MCF 10A (cell line): ENCODE measurements around the gene C3orf80. TPM values are rescaled to one million over a fixed set of nuclear protein-coding genes. Genes with fewer than 3 reads are reported as not detected.

Source experiments
- BruUV-seq: library from RNA; stranded (reverse); fragments of 400-500 nt; replicated peaks from 2 replicates; lab custom pipeline; 2021; lab: Mats Ljungman, UMichigan
- CTCF ChIA-PET: fragments of 300-600 bp; sonication (Branson Sonifier 250); formaldehyde crosslinking; extraction: SDS; loops from one replicate; lab custom pipeline; 2021; ENCODE audit warnings: antibody characterized with exemption, inconsistent platforms; lab: Yijun Ruan, JAX
- POLR2A ChIA-PET: fragments of 300-600, 350-650 bp; sonication (Branson Sonifier 250); formaldehyde crosslinking; extraction: SDS; loops from one replicate; lab custom pipeline; 2020; ENCODE audit warnings: antibody characterized with exemption, inconsistent platforms; lab: Yijun Ruan, JAX
- DNase-seq: peaks from one replicate; pipeline ENCODE4 v3.0.0-alpha.2; 2018; ENCODE audit not compliant: unreplicated experiment
- H3K27ac Mint-ChIP-seq: one replicate; pipeline ENCODE4 v1.8.0; 2022; ENCODE audit warnings: mild to moderate bottlenecking, low read depth, mixed read lengths; ENCODE audit not compliant: unreplicated experiment
- H3K27me3 Mint-ChIP-seq: one replicate; pipeline ENCODE4 v1.8.0; 2022; ENCODE audit warnings: mixed read lengths; ENCODE audit not compliant: insufficient read depth, unreplicated experiment
- H3K36me3 Mint-ChIP-seq: one replicate; pipeline ENCODE4 v1.8.0; 2022; ENCODE audit warnings: mild to moderate bottlenecking, moderate library complexity, mixed read lengths; ENCODE audit not compliant: insufficient read depth, unreplicated experiment
- H3K4me1 Mint-ChIP-seq: one replicate; pipeline ENCODE4 v1.8.0; 2022; ENCODE audit warnings: mixed read lengths; ENCODE audit not compliant: insufficient read depth, unreplicated experiment
- H3K4me3 Mint-ChIP-seq: one replicate; pipeline ENCODE4 v1.8.0; 2022; ENCODE audit warnings: mild to moderate bottlenecking, moderate library complexity, mixed read lengths; ENCODE audit not compliant: unreplicated experiment
- H3K9me3 Mint-ChIP-seq: one replicate; pipeline ENCODE4 v1.8.0; 2022; ENCODE audit warnings: mixed read lengths; ENCODE audit not compliant: unreplicated experiment
- CTCF ChIP-seq: fragments of 200-600 bp; IDR thresholded peaks from one replicate; pipeline ENCODE4 v1.8.0; 2022; ENCODE audit warnings: antibody characterized with exemption, mild to moderate bottlenecking; ENCODE audit not compliant: unreplicated experiment
- intact Hi-C: fragments of 100-400 bp; cut with micrococcal nuclease; formaldehyde crosslinking; loops from 2 replicates; pipeline ENCODE4 v1.14.1; 2022
- total RNA-seq: library from RNA; stranded (reverse); gene quantifications from 2 replicates; pipeline ENCODE4 v1.2.3, GENCODE V29; 2022

C3orf80 gene
- total RNA-seq, 1 experiment from 2014 or later, result 0.28 TPM

GRCh38 chr3:160220038-160220437 lies 5.2 kb upstream of the C3orf80 start:
- POLR2A ChIA-PET, result interaction anchor here (1.6 kb wide), 1 partner anchor 10 kb away, joined by 5 read pairs; no protein-coding TSS in a partner anchor
- BruUV-seq, result no TSS peak
- Mint-ChIP-seq H3K9me3 (no peaks in the 10 kb centered on the region), H3K27ac (no peak overlapping the region), H3K4me3 (no peak overlapping the region), H3K4me1 (no peaks in the 10 kb centered on the region), H3K27me3 (no peaks in the 10 kb centered on the region), H3K36me3 (no peaks in the 10 kb centered on the region)
- TF ChIP-seq CTCF, result no peak
- intact Hi-C loops, result loop anchor here (10.0 kb wide), 1 partner anchor 195 kb away; no protein-coding TSS in a partner anchor
- CTCF ChIA-PET, result interaction anchor here (0.8 kb wide), 1 partner anchor 56 kb away, joined by 3 read pairs; no protein-coding TSS in a partner anchor
- DNase-seq, result no peak

- H3K9me3 Mint-ChIP-seq, result no peaks in the 10 kb centered on the region
- intact Hi-C loops, result loop anchor here (10.0 kb wide), 1 partner anchor 194 kb away; no protein-coding TSS in a partner anchor
- no peaks in the 10 kb centered on the region for H3K4me1 Mint-ChIP-seq
- TF ChIP-seq CTCF, result no peak
- no peaks in the 10 kb centered on the region for H3K36me3 Mint-ChIP-seq
- POLR2A ChIA-PET, result interaction anchor here (1.6 kb wide), 1 partner anchor 11 kb away, joined by 5 read pairs; no protein-coding TSS in a partner anchor
- no peaks in the 10 kb centered on the region for H3K27me3 Mint-ChIP-seq
- no peak overlapping the region for H3K27ac Mint-ChIP-seq
- H3K4me3 Mint-ChIP-seq, result no peak overlapping the region
- CTCF ChIA-PET, result interaction anchor here (0.7 to 3.7 kb wide), 3 partner anchors 18 to 57 kb away, joined by 3 to 14 read pairs (median 5); no protein-coding TSS in a partner anchor
- no peak for DNase-seq
- BruUV-seq, result no TSS peak
Measured at GRCh38 chr3:160221019-160221418, 4.2 kb upstream of the C3orf80 start.

- Mint-ChIP-seq H3K27me3 (no peaks in the 10 kb centered on the region), H3K4me3 (no peak overlapping the region), H3K4me1 (no peaks in the 10 kb centered on the region), H3K9me3 (no peaks in the 10 kb centered on the region), H3K27ac (no peak overlapping the region), H3K36me3 (no peaks in the 10 kb centered on the region)
- BruUV-seq, result no TSS peak
- ChIA-PET CTCF (interaction anchor here (1.8 to 3.7 kb wide), 4 partner anchors 8 to 192 kb away, joined by 6 to 14 read pairs (median 10); no protein-coding TSS in a partner anchor), POLR2A (no interaction called here)
- no peak for DNase-seq
- TF ChIP-seq CTCF, result no peak
- intact Hi-C loops, result loop anchor here (2.0 to 10.0 kb wide), 2 partner anchors 119 to 191 kb away; no protein-coding TSS in a partner anchor
Measured at GRCh38 chr3:160224256-160224655, 966 bp upstream of the C3orf80 start.

GRCh38 chr3:160224811-160225175 lies 429 bp upstream of the C3orf80 start:
- Mint-ChIP-seq H3K27ac (no peak overlapping the region), H3K9me3 (no peaks in the 10 kb centered on the region)

More at GRCh38 chr3:160224811-160225175, 429 bp upstream of the C3orf80 start:
- BruUV-seq, result no TSS peak
- ChIA-PET POLR2A (no interaction called here), CTCF (interaction anchor here (0.7 to 3.7 kb wide), 8 partner anchors 8 to 192 kb away, joined by 3 to 14 read pairs (median 7); no protein-coding TSS in a partner anchor)
- intact Hi-C loops, result loop anchor here (2.0 to 10.0 kb wide), 2 partner anchors 118 to 190 kb away; no protein-coding TSS in a partner anchor
- H3K27me3 Mint-ChIP-seq, result no peaks in the 10 kb centered on the region
- no peaks in the 10 kb centered on the region for H3K4me1 Mint-ChIP-seq
- no peak for DNase-seq
- TF ChIP-seq CTCF, result no peak
- H3K4me3 Mint-ChIP-seq, result peak overlapping the region; percentile 64
- H3K36me3 Mint-ChIP-seq, result no peaks in the 10 kb centered on the region
